GM12878 (cell line): Measurements from ENCODE around the gene HTR1A. TPM values are rescaled to one million over a fixed set of nuclear protein-coding genes. Genes with fewer than 3 reads are reported as not detected.

ENCODE experiments used
- ATAC-seq: fragments of 200-7000 bp; cut with Tn5 transposase; 3 replicates; pipeline ENCODE4 v1.9.1; 2020; ENCODE audit warnings: mild to moderate bottlenecking, moderate library complexity
- BruUV-seq: library from RNA; stranded (reverse); fragments of 400-500 nt; replicated peaks from 2 replicates; lab custom pipeline; 2021; lab: Mats Ljungman, UMichigan
- CTCF ChIA-PET: fragments of 300-600 bp; sonication (Branson Sonifier 250); formaldehyde crosslinking; extraction: SDS; loops from one replicate; lab custom pipeline; 2021; ENCODE audit warnings: inconsistent platforms; lab: Yijun Ruan, JAX
- POLR2A ChIA-PET: fragments of 350-600 bp; formaldehyde crosslinking; extraction: SDS; loops from one replicate; lab custom pipeline; 2021; ENCODE audit warnings: inconsistent platforms; lab: Charles Lee
- RAD21 ChIA-PET: fragments of 300-600 bp; sonication (Branson Sonifier 250); formaldehyde crosslinking; loops from one replicate; lab custom pipeline; 2023; ENCODE audit warnings: antibody characterized with exemption; ENCODE audit not compliant: unreplicated experiment; lab: Charles Lee
- SMC1A ChIA-PET: fragments of 300-600 bp; sonication (Branson Sonifier 250); formaldehyde crosslinking; loops from one replicate; lab custom pipeline; 2023; ENCODE audit not compliant: unreplicated experiment, uncharacterized antibody; lab: Charles Lee
- DNase-seq: peaks from one replicate; pipeline ENCODE4 v3.0.0-alpha.2; 2011; ENCODE audit warnings: low read depth, low spot score
- FAIRE-seq: peaks from 3 replicates; lab custom pipeline; 2011; peaks lifted over from hg19 to GRCh38; lab: Jason Lieb, UNC
- H2AFZ ChIP-seq: 2 replicates; pipeline ENCODE4 v1.6.0; 2011; ENCODE audit warnings: low read depth, low read length, control low read depth; ENCODE audit not compliant: control insufficient read depth
- H3K27ac ChIP-seq: 2 replicates; pipeline ENCODE4 v1.5.1; 2011; ENCODE audit warnings: control low read depth; ENCODE audit not compliant: control insufficient read depth, insufficient read depth
- H3K27me3 ChIP-seq, 2 experiments: replicated peaks in 1 of 2; 2 replicates each; pipeline versions ENCODE4 v1.6.0 to v1.6.1; 2011; ENCODE audit warnings: low read length in 1 of 2; ENCODE audit not compliant: control insufficient read depth in 2 of 2, insufficient read depth in 2 of 2
- H3K36me3 ChIP-seq, 2 experiments: 2 replicates each; pipeline ENCODE4 v1.5.1; 2011; ENCODE audit warnings: low read length in 1 of 2; ENCODE audit not compliant: control insufficient read depth in 2 of 2, insufficient read depth in 2 of 2
- H3K4me1 ChIP-seq: 2 replicates; pipeline ENCODE4 v1.6.1; 2011; ENCODE audit warnings: mild to moderate bottlenecking, low read length, moderate library complexity, mixed read lengths; ENCODE audit not compliant: control insufficient read depth, insufficient read depth
- H3K4me2 ChIP-seq: 2 replicates; pipeline ENCODE4 v1.6.0; 2011; ENCODE audit warnings: control low read depth; ENCODE audit not compliant: control insufficient read depth, insufficient read depth
- H3K4me3 ChIP-seq: fragments of 200-600 bp; sonication (generic); 2 replicates; pipeline ENCODE4 v1.5.1; 2016
- H3K79me2 ChIP-seq: 2 replicates; pipeline ENCODE4 v1.6.0; 2011; ENCODE audit warnings: low read length; ENCODE audit not compliant: control insufficient read depth, insufficient read depth
- H3K9ac ChIP-seq: 2 replicates; pipeline ENCODE4 v1.8.0; 2011; ENCODE audit warnings: low read length, control low read depth, mixed read lengths; ENCODE audit not compliant: control insufficient read depth, insufficient read depth
- H3K9me3 ChIP-seq: replicated peaks from 3 replicates; pipeline ENCODE4 v1.5.1; 2011; ENCODE audit warnings: mild to moderate bottlenecking, low read length; ENCODE audit not compliant: control insufficient read depth, insufficient read depth
- H4K20me1 ChIP-seq: 2 replicates; pipeline ENCODE4 v1.6.0; 2011; ENCODE audit not compliant: control insufficient read depth, insufficient read depth
- CEBPZ ChIP-seq: fragments of 150-350 bp; IDR thresholded peaks from 2 replicates; pipeline ENCODE4 v1.6.1; 2016; ENCODE audit warnings: low read depth, low read length
- FOXK2 ChIP-seq: fragments of 450-650 bp; IDR thresholded peaks from 2 replicates; pipeline ENCODE4 v1.6.1; 2017; ENCODE audit warnings: mild to moderate bottlenecking, moderate library complexity
- ZBTB11 ChIP-seq: fragments of 450-650 bp; formaldehyde crosslinking; IDR thresholded peaks from 2 replicates; pipeline ENCODE4 v1.5.0; 2022; ENCODE audit warnings: mild to moderate bottlenecking, missing genetic modification characterization
- WGBS: methylation state at CpG from one replicate; pipeline ENCODE4 v1.1.6; 2016; ENCODE audit warnings: low lambda C conversion rate; ENCODE audit not compliant: insufficient replicate concordance, insufficient coverage; ENCODE audit errors: missing lambda C conversion rate; 5-methylcytosine and 5-hydroxymethylcytosine counted together
- in situ Hi-C: fragments of 300-500 bp; cut with MboI; formaldehyde crosslinking; loops from 9 replicates; pipeline ENCODE4 v1.14.3; 2018; ENCODE audit warnings: mixed read lengths
- intact Hi-C: fragments of 100-400 bp; cut with micrococcal nuclease; formaldehyde crosslinking; loops from one replicate; pipeline ENCODE4 v1.14.2; 2022; ENCODE audit not compliant: unreplicated experiment
- polyA plus RNA-seq, 11 experiments: library from polyadenylated mRNA; depleted of rRNA in 4 of 11; unstranded in 6 of 11; stranded (reverse) in 5 of 11; fragments of >200 nt; fragmentation: Nextera tagmentation in 4 of 11; fragmentation: Illumina TruSeq in 1 of 11; extraction: Ambion mirVana in 4 of 11; extraction: Trizol in 1 of 11; gene quantifications; 1 replicate in 1 of 11; 2 replicates in 10 of 11; pipeline versions ENCODE4 v1.2.1 to v1.2.3, GENCODE V29; 2011 to 2016; ENCODE audit warnings: inconsistent platforms in 2 of 11, missing spikeins in 2 of 11, low read depth in 1 of 11
- total RNA-seq, 4 experiments: library from RNA; depleted of rRNA in 3 of 4; stranded (reverse); fragments of >200 nt in 3 of 4; fragmentation: Illumina TruSeq in 1 of 4; extraction: Trizol in 1 of 4; gene quantifications; 2 replicates each; pipeline versions ENCODE4 v1.2.1 to v1.2.3, GENCODE V29; 2013 to 2021

HTR1A gene
- total and polyA plus RNA-seq, 10 of the 15 experiments (the other 5 are each of a cell fraction or from before 2014, with no cell fraction given) = not detected

- Histone ChIP-seq H3K4me3 (no peak overlapping the region), H3K4me2 (no peak overlapping the region), H3K79me2 (no peaks in the 10 kb centered on the region), H3K4me1 (no peaks in the 10 kb centered on the region), H2AFZ (no peak overlapping the region), H3K27ac (no peak overlapping the region), H3K27me3 (no peaks in the 10 kb centered on the region; a peak in 1 of 4 replicates), H3K36me3 (no peaks in the 10 kb centered on the region), H4K20me1 (no peaks in the 10 kb centered on the region), H3K9me3 (no peaks in the 10 kb centered on the region), H3K9ac (no peak overlapping the region)
- no TSS peak for BruUV-seq
- no peak for ATAC-seq
- TF ChIP-seq FOXK2 (no peak), CEBPZ (no peak), ZBTB11 (CRISPR knock-in tag) (no peak)
- no peak for FAIRE-seq
- ChIA-PET POLR2A (no interaction called here), CTCF (no interaction called here), SMC1A (no interaction called here), RAD21 (no interaction called here)
- WGBS = 73% methylated on average over 27 of the region's 27 CpGs
- DNase-seq = no peak
- intact Hi-C loops (loop anchor here (5.0 kb wide), 1 partner anchor 833 kb away; no protein-coding TSS in a partner anchor), in situ Hi-C loops (loop anchor here (5.0 to 25.0 kb wide), 2 partner anchors 558 to 1498 kb away; no protein-coding TSS in a partner anchor)
These were observed 1.6 kb downstream of the HTR1A start for GRCh38 chr5:63960646-63961045.
